ENCODE data around the gene CA4.

The CA4 gene

DNA sequence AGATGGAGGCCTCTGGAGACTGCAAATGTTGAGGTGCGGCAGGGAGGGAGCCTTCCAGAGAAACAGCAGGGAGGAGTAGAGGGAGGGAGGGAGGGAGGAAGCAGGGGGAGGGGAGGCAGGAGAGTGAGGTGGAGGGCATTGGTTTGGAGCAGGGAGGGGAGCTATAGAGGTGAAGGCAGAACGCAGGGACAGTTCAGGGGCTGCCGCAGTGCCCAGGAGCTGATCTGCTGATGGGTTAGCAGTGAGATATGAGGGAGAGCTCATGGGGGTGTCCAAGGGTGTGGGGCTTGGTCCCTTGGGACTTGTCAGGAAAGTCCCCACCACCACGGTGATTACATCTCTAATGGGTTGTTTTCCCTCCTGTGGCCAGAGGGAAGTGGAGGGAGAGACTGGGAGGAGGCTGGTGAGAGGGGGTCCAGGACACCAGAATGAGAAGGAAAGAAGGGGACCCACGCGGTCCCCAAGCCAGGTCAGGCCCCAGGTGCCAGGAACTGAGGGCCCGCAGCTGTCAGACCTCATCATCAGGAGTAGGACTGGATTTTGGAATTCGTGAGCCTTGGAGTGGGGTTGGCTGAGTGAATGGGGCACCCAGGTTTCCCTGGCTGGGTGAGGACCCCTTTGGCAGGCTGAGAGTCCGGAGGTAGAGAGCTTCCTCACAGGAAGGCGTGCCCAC is 11.2 kb downstream of the CA4 start:
- H3K9me3 Mint-ChIP-seq = no peaks in the 10 kb centered on the region
- H3K4me1 Mint-ChIP-seq = peaks cover 5% of the 10 kb centered on the region
- no peak overlapping the region for H3K27ac Mint-ChIP-seq
- H3K27me3 Mint-ChIP-seq = peaks cover 16% of the 10 kb centered on the region
- H3K36me3 Mint-ChIP-seq = no peaks in the 10 kb centered on the region
- no peak overlapping the region for H3K4me3 Mint-ChIP-seq

DNA sequence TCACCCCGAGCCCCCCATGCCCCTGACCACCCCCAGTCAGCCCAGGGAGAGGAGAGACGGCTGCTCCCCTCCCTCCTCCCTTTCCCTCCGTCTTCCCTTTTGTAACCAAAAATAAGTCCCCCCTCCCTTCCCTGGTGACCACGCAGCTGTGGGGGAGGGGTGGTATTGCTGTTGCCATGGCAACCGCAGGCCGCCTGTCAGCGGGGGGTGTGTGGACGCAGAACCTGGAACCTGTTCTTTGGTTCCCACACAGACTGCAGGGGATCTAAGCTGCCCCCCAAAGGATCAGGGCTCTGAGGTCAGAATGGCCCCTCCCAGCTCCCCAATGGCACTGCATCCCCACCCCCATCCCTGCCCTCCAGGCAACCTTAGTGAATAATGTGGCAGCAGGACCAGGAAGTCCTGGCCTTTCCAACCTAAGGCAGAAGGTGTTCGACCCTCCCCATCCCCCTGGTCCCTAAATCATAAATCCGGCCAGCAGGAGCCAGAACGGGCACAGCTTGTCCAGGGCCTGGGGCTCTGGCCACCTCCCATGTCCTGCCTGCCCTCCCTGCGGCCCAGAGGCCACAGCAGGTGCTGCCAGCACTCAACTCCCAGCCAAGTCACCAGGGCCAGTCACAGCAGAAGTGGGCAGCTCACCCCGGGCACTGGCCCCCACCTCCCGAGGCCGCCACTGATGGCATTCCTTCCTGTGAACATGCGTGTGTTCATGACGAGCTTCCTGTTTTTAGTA is 12.0 kb downstream of the CA4 start:
- Mint-ChIP-seq H3K27ac (no peak overlapping the region), H3K4me3 (no peak overlapping the region)

DNA sequence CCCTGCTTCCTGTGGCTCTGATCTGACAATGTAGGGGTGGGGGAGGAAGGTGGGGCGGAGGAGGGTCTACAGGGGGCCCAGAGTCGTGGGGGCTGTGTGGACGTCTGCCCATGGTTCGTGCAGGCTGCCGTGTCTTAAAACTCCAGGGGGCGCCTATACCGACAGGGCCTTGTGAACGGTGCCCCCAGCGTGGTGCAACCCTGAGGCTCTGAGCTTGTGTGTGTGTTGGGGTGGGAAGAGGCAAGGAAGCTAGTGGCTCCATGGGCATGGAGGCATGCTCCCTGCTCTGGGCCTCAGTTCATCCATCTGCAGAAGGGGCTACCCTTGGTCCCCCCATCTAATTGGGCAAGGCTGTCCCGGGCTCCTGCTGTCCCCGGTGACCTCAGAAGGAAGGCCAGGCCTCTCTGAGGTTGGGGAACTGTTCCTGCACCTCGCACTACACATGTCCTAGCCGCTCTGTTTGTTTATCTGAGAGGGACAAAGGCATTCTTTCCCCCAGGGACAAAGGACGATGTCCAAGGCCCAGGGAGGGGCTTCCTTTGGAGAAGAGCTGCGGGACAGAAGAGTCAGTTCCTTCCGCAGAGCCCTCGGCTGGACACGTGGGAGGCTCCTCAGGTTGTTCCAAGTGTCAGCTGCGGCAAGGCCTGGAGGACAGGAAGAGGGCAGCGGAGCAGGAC is 13.5 kb downstream of the CA4 start:
- H3K27me3 Mint-ChIP-seq = peaks cover 12% of the 10 kb centered on the region
- no peaks in the 10 kb centered on the region for H3K9me3 Mint-ChIP-seq
- no peak overlapping the region for H3K27ac Mint-ChIP-seq
- peaks cover 11% of the 10 kb centered on the region for H3K4me1 Mint-ChIP-seq
- H3K4me3 Mint-ChIP-seq = no peak overlapping the region
- no peaks in the 10 kb centered on the region for H3K36me3 Mint-ChIP-seq

More for the DNA sequence above, 12.0 kb downstream of the CA4 start:
- Mint-ChIP-seq H3K36me3 (no peaks in the 10 kb centered on the region), H3K9me3 (no peaks in the 10 kb centered on the region), H3K27me3 (peaks cover 13% of the 10 kb centered on the region), H3K4me1 (peaks cover 9% of the 10 kb centered on the region)

- H3K36me3 Mint-ChIP-seq = no peaks in the 10 kb centered on the region
- peaks cover 11% of the 10 kb centered on the region for H3K4me1 Mint-ChIP-seq
- H3K4me3 Mint-ChIP-seq = no peak overlapping the region
- H3K27me3 Mint-ChIP-seq = peaks cover 12% of the 10 kb centered on the region
- no peak overlapping the region for H3K27ac Mint-ChIP-seq
- H3K9me3 Mint-ChIP-seq = no peaks in the 10 kb centered on the region
Observed at GRCh38 chr17:60164164-60164563, 14.4 kb downstream of the CA4 start.

GRCh38 chr17:60164697-60165096 is 14.9 kb downstream of the CA4 start:
- H3K4me3 Mint-ChIP-seq = no peak overlapping the region
- no peaks in the 10 kb centered on the region for H3K36me3 Mint-ChIP-seq
- H3K27me3 Mint-ChIP-seq = peaks cover 11% of the 10 kb centered on the region
- H3K4me1 Mint-ChIP-seq = peaks cover 13% of the 10 kb centered on the region
- no peaks in the 10 kb centered on the region for H3K9me3 Mint-ChIP-seq
- H3K27ac Mint-ChIP-seq = no peak overlapping the region

- Mint-ChIP-seq H3K4me3 (no peak overlapping the region), H3K27ac (peak overlapping the region; percentile 55), H3K27me3 (peaks cover 7% of the 10 kb centered on the region)
Observed at GRCh38 chr17:60165223-60165622, 15.4 kb downstream of the CA4 start.

GRCh38 chr17:60165971-60166370 is 16.2 kb downstream of the CA4 start:
- Mint-ChIP-seq H3K36me3 (no peaks in the 10 kb centered on the region), H3K4me3 (no peak overlapping the region), H3K27ac (no peak overlapping the region), H3K27me3 (peaks cover 5% of the 10 kb centered on the region), H3K9me3 (no peaks in the 10 kb centered on the region), H3K4me1 (peaks cover 26% of the 10 kb centered on the region)

More at GRCh38 chr17:60165223-60165622, 15.4 kb downstream of the CA4 start:
- Mint-ChIP-seq H3K4me1 (peaks cover 18% of the 10 kb centered on the region), H3K9me3 (no peaks in the 10 kb centered on the region), H3K36me3 (no peaks in the 10 kb centered on the region)

DNA sequence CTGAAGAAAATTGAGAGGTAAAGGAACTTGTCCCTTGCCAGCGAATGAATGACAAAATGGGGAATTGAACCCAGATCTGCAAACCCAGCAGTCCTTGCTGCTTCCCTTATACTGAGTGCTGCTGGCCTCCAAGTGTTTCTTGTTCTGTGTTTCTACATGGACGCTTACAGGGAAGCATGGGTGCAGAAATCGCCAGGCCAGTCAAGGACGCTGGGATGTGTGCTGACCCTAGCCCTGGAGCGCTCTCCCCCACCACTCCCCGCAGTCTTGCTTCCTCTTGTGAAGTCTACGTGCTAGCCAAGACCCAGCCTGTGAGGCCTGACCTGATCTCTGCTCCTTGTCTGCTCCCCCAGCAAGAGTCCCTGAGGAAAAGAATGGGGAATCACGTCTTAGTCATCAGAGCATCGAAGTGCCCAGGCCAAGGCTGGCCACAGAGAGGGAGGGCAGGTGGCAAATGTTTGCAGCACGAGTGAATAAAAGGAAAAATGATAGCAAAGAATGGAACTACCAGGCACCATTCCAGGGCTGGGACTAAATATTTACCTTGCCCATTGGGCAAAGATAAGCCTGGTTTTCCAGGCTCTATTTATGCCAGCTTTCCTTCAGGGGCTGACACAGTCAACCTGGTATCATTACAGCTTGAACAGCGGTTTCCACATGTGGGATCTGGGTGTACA is 17.4 kb downstream of the CA4 start:
- H3K4me3 Mint-ChIP-seq = no peak overlapping the region
- peaks cover 28% of the 10 kb centered on the region for H3K4me1 Mint-ChIP-seq
- no peak overlapping the region for H3K27ac Mint-ChIP-seq
- H3K27me3 Mint-ChIP-seq = peaks cover 2% of the 10 kb centered on the region
- H3K9me3 Mint-ChIP-seq = no peaks in the 10 kb centered on the region
- H3K36me3 Mint-ChIP-seq = no peaks in the 10 kb centered on the region

DNA sequence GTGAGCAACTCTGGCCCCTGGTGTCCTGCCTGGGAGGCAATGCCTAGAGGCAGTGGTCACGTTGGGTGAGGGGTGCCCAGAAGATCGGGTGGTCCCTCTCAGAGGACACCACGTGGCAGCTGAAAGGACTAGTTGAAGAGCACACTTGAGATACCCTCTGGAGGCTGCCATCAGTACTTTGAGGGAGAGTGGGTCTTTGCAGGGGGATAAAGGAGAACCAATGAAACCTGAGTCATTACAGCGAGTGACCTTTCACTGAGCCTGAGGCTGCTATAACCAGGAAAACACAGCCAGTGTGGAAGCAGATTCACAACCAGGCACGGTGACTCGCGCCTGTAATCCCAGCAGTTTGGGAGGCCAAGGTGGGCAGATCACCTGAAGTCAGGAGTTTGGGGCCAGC is 18.9 kb downstream of the CA4 start:
- Mint-ChIP-seq H3K27me3 (peaks cover 2% of the 10 kb centered on the region), H3K27ac (no peak overlapping the region), H3K4me1 (peaks cover 32% of the 10 kb centered on the region)

DNA sequence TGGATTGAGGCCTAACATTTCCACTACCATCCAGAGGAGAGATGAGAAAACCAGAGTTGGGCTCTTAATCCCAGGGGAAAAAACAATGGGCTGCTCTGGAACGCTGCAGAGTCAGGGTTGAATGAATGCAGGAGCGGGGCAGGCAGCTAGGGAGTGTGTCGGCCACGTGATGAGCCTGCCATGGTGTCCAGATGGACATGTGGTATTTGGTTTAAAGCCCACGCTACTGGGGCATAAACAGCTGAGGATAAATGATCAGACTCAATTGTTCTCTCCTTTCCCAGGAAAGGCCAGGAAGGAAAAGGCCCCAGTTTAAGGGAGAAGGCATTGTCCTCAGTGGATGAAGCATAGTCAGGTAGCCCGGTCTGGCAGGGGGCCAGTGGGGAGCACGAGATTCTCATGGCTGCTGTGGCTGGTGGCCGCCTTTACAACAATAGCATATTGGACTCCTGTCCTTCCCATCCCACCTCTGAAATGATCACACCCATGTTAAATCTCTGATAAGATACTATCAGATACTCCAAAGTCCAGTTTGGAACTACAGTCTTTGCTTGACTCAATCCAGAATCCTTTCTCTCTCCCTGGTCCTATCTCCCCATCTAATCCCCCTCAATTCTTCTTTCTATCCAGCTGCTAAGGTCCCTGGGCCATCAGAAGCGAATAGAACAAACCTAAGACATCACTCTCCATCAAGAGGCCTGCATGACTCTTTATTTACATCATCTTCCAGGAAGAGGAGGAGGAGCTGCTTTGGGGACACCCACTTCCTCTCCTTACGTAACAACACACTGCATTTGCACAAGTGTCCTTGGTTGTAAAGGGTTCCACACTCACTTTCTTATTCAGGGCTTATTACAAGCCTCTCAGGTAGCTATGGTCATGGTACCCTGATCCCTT is 20.4 kb downstream of the CA4 start:
- H3K4me3 Mint-ChIP-seq = peak overlapping the region; percentile 35
- no peaks in the 10 kb centered on the region for H3K36me3 Mint-ChIP-seq
- peaks cover 2% of the 10 kb centered on the region for H3K27me3 Mint-ChIP-seq
- H3K9me3 Mint-ChIP-seq = no peaks in the 10 kb centered on the region
- peak overlapping the region; percentile 92 for H3K27ac Mint-ChIP-seq
- H3K4me1 Mint-ChIP-seq = peaks cover 32% of the 10 kb centered on the region

More for the DNA sequence above, 18.9 kb downstream of the CA4 start:
- no peak overlapping the region for H3K4me3 Mint-ChIP-seq
- no peaks in the 10 kb centered on the region for H3K9me3 Mint-ChIP-seq
- no peaks in the 10 kb centered on the region for H3K36me3 Mint-ChIP-seq

GRCh38 chr17:60170835-60171752 is 21.3 kb downstream of the CA4 start:
- peak overlapping the region; percentile 92 for H3K27ac Mint-ChIP-seq
- H3K27me3 Mint-ChIP-seq = no peaks in the 10 kb centered on the region
- no peaks in the 10 kb centered on the region for H3K36me3 Mint-ChIP-seq
- peaks cover 26% of the 10 kb centered on the region for H3K4me1 Mint-ChIP-seq
- H3K4me3 Mint-ChIP-seq = no peak overlapping the region
- H3K9me3 Mint-ChIP-seq = no peaks in the 10 kb centered on the region

DNA sequence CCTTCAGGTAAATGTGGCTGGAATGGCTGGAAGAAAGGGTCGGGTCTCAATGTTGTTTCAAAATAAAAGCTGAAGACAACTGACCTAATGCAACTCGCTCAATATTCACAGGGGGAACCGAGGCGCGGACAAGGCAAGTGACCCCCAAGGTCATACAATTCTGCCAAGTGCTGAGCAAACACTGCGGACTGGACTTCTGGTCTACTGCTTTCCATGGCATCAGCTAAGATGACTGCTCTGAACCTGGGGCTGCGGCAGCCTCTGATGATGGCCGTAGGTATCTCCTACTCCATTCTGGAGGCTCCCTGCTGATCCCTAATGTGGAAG is 21.9 kb downstream of the CA4 start:
- H3K4me3 Mint-ChIP-seq = no peak overlapping the region
- H3K9me3 Mint-ChIP-seq = no peaks in the 10 kb centered on the region
- peaks cover 23% of the 10 kb centered on the region for H3K4me1 Mint-ChIP-seq
- no peaks in the 10 kb centered on the region for H3K36me3 Mint-ChIP-seq
- no peak overlapping the region for H3K27ac Mint-ChIP-seq
- no peaks in the 10 kb centered on the region for H3K27me3 Mint-ChIP-seq

GRCh38 chr17:60173304-60173819 is 23.6 kb downstream of the CA4 start:
- Mint-ChIP-seq H3K4me3 (no peak overlapping the region), H3K27me3 (no peaks in the 10 kb centered on the region), H3K36me3 (no peaks in the 10 kb centered on the region), H3K9me3 (no peaks in the 10 kb centered on the region), H3K27ac (peak overlapping the region; percentile 9), H3K4me1 (peaks cover 20% of the 10 kb centered on the region)

DNA sequence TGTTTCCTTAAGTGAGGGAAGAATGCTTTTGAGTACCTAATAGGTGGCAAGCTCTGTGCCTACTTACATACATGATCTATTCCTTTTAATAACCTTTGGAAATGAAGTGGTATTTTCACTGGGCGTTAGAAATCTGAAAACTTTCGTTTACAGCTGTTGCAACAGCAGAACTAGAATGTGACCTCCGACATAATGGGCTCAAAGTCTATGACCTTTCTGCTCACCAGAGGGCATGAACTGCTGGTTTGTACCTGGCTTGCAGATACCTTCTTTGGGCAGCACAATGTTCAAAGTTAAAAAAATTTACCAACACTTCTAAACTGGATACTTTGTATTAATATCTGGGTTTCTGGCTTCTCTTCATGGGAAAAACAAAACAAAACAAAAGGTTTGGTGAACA is 24.3 kb downstream of the CA4 start:
- Mint-ChIP-seq H3K9me3 (no peaks in the 10 kb centered on the region), H3K27ac (no peak overlapping the region), H3K4me1 (peaks cover 20% of the 10 kb centered on the region), H3K36me3 (no peaks in the 10 kb centered on the region), H3K27me3 (no peaks in the 10 kb centered on the region), H3K4me3 (no peak overlapping the region)

All from activated naive CD4-positive, alpha-beta T cell treated with anti-CD3 and anti-CD28 coated beads, Interleukin-2, amount 50 U/mL, for 24 hours (primary cell).